HG03025 (cell line): Measurements from ENCODE around the gene NPEPL1.

Experiments used
- ATAC-seq: cut with Tn5 transposase; IDR thresholded peaks from one replicate; pipeline ENCODE4 v1.9.1; 2021; ENCODE audit warnings: mild to moderate bottlenecking, moderate library complexity; ENCODE audit not compliant: unreplicated experiment, low FRiP score

Gene NPEPL1

DNA sequence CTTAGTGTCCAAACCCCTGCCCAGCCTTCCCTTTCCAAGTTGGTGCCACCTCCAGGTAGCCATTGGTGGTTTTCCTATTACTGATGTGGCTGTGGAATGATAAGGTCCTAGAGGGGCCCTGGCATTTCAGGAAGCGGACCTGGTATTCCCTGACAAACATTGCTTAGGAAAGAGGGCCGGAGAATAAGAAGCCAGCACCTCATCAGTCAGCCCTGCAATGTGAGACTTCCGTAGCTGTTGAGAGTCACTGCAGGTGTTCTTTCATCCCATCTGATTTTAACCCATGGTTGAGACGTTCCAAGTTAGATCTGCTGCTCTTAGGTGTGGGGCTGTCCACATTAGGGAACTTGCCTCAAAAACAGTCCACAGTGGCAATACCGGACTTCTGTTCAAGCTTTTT lies 14.8 kb upstream of the NPEPL1 start:
- ATAC-seq: no peak

DNA sequence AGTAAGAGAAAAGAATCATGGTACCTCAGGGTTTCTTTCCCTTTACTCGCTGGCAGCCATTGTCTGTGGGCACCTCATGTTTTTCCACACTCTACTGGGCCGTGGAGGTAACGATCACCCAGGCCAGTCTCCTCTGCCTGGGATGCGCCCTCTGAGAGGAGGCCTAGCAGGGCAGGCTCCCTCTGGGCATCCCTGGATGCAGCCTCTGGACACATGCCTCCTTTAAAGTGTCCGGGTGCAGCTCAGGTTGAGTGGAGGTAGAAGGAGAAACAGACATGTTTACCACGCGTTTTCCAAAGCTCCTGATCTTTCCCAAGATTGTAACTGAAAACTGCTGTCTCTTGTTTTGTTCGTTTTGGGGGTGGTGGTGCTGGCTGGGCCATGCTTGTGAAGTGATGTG lies 13.8 kb upstream of the NPEPL1 start:
- ATAC-seq: no peak

DNA sequence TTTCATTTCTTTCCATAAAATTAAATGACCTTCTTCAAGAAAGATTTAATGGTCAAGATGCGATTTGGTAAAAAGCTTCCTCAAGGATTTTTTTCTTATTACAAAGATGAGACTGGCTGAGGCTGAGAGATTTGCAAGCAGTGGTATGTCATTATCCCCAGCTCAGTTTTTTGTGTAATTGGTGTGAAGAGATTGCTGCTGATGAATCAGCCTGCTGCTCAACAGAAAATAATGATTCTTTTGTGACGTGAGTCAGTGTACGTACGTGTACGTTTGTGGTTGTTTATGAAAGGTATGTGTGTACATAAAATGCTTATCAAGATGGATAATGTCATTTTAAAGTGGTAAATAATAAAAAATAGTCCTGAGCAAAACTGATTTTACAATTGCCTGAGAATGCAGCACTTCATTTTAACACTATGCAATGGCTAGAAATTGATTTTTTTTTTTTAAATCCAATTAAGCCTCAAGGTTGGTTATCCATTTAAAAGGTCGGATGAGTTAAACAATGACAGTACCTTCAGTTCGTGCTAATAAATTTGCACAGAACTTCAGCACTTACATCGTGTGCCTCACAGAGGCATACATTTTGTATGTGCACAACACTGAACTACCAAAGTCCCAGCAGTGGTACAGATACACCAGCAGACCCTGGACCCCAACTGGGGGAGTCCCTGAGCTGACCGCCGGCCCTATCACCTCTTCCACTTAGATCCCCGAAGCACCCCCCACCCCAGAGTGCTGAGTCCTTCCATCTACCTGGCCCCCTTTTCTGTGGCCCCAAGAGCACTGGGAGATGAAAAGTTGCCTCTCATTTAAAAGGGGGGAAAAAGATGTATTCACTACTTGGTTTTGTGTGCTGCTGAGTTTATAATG lies 9.7 kb upstream of the NPEPL1 start:
- ATAC-seq: no peak

DNA sequence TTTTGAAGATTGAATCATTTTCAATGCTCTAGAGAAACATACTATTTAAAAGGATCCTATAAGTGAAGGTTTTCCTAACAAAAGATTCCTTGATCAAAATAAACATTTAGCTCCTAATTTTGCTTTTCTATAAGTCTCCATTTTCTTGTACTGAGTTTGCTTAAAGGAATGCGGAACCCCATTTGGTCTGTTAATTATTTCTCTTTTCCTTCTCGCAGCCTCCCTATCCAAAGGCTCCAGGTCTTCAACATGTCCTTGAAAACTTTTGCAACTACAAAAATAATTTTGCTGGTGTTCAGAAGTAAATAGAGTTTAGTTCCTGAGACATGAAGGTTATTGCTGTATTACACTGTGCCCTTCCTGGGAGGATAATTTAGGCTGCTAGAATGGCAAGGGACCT lies 8.3 kb upstream of the NPEPL1 start:
- ATAC-seq: no peak

DNA sequence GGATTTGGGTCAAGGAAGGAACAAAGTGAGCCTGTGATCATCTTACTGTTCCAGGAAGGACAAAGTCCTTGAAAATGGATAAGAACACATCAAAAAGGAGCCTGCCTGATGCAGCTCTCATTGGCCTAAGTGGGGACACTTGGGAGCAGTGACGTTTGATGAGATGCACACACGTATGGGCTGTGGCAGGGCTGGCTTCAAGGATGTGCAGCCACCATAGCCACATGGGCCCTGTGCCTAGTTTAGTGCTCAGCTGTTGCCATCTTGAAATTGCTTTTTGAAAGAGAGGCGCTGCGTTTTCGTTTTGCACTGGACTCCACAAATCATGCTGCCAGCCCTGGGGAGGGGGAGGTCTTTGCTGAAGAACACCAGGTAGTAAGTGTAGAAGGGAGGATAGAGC lies 6.6 kb upstream of the NPEPL1 start:
- no peak for ATAC-seq

DNA sequence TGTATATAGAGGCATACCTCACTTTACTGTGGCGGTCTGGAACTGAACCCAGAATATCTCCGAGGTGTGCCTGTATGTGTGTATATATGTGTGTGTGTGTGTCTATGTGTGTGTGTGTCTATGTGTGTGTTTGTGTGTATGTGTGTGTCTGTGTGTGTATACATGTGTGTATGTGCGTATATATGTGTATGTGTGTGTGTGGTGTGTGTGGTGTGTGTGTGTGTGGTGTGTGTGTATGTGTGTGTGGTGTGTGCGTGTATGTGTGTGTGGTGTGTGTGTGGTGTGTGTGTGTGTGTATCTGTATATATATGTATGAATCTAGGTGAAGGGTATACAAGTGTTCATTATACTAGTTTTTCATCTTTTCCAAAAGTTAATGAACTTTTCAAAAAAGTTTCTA lies 4.2 kb upstream of the NPEPL1 start:
- ATAC-seq: no peak

DNA sequence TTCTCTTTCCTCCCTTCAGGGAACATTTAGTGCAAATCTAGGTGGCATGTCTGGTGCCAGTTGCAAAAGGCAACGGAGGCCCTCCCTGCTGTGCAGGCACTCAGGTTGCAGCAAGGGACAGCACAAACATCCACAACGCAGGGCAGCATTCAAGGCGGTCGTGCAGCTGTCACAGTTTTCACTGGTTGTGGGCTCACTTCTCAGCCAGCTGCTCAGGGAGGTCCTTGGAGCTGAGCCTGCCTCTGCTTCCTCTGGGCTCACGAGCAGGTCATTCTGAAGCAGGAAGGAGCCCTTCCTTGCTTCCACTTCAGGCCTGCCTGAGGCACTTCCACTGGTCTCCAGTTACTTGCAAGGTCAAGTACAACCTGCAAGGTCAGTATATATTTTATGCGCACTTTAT lies 3.8 kb upstream of the NPEPL1 start:
- ATAC-seq: no peak

DNA sequence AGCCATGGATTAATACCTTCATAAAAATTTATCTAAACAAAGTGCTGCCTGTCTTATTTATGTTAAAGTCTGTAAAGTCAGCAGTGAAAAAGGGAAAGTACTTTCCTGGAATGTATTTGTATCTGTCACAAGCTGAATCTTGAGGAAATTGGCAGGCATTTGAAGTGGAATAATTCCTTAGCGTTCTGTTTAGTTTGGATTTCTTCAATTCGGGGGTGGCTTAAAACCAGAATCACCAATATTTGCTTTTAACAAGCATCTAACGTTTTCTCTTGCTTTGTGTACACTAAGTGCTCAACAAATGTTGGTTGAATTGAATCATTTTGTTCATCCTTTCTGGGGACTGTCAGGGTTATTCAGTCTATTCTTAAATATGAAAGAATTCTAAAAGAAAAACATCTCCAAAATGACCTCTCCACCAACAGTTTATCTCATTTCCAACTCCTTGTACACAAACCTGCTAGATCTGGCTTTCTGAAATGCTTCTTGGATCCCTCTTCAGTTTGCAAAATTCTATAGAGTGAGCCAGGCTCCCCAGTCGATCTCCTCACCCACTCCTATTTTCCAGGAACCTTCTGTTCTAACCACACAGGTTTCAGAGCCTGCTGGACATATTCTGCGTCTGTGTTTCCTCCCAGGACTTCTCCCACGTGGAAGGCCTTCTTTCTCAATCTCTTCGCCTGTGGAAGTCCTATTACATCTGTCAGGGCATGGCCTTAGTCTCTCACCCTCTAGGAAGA lies 2.0 kb upstream of the NPEPL1 start:
- ATAC-seq: no peak

DNA sequence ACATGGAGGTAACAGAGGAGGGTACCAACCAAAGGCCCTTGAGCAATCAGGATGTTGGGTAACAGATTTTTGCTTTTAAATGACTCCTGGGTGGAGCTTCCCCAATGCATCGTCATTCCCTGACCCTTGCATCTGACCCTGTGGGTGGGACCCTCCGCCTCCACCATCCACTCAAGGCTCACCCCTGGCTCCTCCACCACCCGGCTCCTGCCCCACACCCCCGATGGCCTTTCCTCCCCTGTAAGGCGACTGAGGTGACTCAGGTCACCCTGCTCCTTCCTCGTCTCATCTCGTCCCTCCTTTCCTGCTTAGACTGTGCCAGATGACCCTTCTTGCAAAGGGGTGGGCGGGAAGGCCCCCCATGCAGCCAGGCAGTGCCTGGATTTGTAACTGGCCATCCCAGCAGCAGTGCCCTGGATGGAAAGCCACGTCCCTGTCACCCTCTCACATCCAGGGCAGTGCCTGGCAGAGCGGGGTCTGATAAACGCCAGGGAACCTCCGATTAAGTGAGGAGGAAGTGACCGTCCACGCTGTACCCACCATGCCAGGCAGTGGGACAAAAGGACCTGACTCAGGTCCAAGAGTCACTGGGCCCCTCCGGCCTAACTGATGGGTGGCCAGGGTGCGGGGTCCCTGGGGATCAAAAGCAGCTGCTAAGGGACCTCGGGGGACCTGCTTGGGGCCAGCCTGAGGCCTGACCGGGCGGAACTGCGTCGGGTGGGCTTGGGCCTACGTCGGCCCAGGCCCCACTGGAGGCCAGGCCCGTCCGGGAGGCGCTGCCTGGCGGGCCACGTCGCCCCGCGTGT lies 624 bp upstream of the NPEPL1 start:
- ATAC-seq: peak; percentile 24

DNA sequence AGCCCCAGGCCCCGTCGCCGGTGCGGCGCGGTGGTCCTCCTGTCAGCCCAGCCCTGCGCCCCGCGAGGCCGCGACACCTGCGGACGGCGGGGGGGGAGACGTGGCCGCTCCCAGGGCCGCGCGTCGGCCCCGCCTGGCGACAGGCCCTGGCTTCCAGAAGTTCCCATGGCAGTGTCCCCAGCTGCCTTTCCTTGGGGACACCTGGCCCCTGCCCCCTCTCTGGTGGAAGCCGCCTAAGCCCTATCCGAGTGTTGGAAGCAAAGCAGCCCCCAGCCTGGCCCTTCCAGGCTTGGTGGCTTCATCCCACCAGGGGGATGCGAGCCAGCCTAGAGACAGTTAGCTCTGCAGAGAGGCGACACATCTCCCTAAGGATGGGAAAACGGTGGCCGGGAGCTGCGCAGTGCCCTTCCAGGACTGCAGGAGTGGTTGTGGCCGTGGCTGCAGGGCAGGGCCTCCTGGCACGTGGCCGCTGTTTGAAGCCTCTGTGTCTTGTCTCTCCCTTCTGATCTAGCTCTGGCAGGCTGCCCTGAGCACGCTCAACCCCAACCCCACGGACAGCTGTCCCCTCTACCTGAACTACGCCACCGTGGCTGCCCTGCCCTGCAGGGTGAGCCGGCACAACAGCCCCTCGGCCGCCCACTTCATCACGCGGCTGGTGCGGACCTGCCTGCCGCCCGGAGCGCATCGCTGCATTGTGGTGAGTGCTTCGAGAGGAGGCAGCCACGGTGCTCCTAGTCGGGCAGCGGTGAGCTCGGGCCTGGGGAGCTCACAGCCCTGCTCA lies 816 bp downstream of the NPEPL1 start:
- ATAC-seq: no peak

DNA sequence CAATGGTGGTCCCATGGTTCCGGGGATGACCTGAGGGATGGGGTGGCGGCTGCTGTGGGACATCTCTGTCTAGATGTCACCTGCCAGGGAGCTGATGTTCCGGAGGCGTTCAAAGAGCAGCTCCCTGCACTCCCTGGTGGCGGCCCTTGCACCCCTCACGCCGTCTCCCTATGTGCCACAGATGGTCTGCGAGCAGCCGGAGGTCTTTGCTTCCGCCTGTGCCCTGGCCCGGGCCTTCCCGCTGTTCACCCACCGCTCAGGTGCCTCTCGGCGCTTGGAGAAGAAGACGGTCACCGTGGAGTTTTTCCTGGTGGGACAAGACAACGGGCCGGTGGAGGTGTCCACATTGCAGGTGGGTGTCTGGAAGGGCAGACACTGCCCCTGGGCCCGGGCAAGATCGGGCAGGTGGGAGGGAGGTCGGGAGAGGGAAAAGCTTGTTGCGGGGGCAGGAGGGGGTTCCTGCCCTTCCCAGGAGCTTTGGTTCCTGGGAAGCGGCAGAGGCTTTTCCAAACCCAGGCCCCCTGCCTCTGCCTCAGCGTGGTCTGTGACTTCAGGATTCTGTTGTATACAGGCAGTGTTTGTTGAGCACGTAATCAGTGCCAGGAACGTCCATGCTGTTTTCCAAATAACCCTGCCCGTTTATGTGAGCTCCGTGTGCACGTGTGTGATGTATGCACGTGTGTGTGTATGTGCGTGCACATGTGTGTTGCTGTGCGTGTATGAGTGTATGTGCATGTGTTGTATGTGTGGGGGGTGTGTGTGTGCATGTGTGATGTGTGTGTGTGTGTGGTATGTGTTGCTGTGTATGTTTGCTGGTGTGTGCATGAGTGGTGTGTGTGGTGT lies 1.9 kb downstream of the NPEPL1 start:
- no peak for ATAC-seq

DNA sequence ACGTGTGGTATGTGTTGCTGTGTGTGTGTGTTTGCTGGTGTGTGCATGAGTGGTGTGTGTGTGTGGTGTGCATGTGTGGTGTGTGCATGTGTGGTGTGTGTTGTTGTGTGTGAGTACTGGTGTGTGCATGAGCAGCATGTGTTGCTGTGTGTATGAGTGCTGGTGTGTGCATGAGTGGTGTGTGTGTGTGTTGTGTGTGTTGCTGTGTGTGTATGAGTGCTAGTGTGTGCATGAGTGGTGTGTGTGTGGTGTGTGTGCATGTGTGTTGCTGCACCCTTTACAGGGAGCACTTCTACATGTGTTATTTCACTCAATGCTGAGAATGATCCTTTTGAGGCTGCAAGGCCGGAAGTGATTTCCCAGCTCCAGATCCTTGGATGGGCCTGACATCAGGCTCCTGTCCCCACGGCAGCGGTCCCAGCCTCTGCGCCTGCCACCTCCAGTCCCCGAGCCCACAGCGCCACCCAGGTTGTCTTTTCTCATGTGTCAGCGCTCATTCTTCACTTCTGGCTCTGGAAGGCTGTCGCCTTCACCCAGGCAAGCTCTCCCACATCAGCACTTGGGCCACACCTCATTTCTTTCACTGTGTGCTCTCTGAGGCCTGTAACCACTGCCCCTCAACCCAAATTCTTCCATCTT lies 2.6 kb downstream of the NPEPL1 start:
- no peak for ATAC-seq

DNA sequence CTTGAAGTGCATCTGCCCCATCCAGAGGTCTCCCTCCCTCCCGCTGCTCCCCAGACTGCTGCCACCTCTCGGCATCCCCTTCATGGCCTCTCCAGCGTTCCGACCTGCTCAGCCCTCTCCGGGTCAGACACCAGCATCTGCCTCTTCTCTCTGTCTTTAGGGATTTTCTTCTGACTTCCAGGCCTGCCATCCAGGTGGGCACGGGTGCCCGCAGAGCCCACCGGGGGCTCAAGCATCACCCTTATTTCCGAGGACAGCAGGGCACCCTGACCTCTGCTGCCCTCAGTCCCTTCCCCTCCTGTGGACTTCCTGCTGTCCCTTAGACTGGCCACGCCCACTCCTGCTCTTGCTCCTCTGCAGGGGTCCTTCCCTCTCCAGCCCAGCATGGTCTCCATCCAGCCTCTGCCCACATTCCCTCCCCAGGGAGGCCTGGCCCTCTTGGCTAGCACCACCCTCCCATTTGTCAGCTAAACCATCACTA lies 3.3 kb downstream of the NPEPL1 start:
- ATAC-seq: no peak

DNA sequence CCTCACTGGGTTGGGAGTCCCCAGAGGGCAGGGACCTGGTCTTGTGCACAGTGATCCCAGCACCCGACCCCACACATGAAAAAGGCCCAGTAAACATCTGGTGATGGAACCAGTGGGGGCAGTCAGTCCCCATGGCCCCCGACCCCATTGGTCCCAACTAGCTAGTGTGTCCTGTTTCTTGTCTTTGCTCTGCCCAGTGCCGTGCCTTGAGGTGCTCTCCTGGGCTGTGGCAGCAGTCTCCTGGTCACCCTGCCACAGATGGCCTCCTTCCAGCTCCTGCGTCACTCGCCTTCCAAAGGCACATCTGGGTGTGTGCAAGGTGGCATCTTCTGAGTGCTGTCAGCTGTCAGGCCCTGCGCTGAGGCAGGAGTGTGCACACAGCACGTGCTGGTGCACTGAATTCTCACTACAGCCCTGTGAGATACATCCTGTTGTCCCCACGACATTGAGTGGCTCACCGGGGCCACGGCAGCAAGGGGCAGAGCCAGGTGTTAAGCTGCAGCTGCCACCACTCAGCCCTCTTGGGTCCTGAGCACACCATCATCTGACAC lies 3.9 kb downstream of the NPEPL1 start:
- ATAC-seq: no peak

DNA sequence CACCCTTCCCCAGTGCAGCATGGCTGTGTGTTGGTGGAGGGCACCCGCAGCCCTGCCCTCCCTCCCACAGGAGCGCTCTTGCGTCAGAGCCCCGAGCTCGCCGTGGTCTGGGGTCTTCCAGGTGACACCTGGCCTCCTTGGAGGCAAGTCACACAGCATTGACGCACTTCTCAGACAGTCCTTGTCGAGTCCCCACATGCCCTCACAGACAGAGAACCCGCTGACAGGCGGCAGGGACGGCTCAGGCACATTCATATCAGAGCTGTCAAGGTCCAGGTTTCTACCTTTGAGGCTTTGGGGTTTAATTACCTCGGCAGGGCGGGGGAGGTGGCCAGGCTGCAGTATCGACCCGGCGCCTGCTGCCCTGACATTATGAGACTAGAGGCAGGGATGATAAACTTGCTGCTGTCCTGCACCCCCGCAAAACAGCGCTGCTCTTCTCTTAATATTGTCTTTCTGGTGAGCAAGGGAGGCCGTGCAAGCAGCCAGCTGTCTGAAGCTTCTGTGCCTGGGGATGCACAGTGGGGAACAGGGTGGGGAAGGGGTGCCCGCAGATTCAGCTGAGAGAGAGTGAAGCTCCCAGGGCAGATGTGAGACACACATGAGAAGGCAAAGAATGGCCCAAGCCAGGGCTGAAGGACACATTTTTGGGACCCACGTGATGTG lies 4.7 kb downstream of the NPEPL1 start:
- ATAC-seq: no peak

DNA sequence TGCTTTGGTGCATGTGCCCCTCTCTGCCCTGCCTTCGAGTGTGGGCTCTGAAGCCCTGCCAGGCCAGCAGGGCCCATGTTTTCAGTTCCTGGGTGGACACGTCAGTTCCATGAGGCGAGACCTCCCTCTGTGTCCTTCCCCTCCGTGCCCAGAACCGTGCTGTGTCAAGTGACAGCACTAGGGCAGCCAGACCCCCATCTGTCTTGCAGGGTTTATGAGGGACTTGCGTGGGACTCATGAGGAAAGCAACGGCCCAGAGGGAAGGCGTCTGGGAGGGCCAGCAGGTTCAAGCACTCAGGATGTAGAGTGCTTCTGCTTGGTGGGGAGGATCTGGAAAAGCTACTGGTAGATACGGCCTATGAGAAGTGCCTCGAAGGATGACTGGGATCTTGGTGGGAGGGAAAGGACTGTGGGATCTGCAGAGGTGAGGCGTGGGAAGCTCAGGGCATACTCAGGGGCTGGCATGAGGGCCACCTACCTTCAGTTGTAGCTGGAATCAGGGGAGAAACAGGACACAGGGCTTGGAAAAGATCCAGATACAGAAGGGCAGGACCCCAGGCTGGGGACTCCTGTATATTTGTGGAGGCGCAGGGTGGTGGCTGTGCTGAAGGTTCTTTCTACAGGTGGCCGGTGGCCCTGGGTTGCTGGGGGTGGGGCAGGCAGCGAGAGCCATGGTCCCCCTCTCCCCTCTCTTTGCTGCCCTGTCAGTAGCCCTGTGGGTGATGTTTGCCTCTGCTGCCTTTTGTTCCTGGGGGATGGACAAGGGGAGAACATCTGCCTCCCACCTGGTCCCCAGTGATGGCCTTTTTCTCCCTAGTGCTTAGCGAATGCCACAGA lies 5.5 kb downstream of the NPEPL1 start:
- ATAC-seq: no peak
